AML-193 (cell line): ENCODE data around the gene RBM34.
"Not testable (repeated sequence)": the region's sequence is repeated elsewhere in the genome, so short reads cannot be mapped to it uniquely, and the experiment has no call there.

Source experiments
- DNase-seq, 2 experiments: peaks; one replicate each; lab custom pipeline; 2025; lab: John Stamatoyannopoulos, UW

RBM34 gene

DNA sequence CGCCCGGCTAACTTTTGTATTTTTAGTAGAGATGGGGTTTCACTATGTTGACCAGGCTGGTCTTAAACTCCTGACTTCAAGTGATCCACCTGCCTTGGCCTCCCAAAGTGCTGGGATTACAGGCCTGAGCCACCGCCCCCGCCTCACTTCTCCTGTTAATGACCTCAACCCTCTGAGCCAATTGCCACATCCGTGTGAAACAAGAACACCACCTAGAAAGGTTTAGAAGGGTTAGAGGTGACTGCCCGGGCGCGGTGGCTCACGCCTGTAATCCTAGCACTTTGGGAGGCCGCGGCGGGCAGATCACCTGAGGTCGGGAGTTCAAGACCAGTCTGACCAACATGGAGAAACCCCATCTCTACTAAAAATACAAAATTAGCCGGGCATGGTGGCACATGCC is 68.6 kb downstream of the RBM34 start:
- DNase-seq: not testable (repeated sequence)

GRCh38 chr1:235092045-235092406 is 69.0 kb downstream of the RBM34 start:
- DNase-seq: not testable (repeated sequence)

DNA sequence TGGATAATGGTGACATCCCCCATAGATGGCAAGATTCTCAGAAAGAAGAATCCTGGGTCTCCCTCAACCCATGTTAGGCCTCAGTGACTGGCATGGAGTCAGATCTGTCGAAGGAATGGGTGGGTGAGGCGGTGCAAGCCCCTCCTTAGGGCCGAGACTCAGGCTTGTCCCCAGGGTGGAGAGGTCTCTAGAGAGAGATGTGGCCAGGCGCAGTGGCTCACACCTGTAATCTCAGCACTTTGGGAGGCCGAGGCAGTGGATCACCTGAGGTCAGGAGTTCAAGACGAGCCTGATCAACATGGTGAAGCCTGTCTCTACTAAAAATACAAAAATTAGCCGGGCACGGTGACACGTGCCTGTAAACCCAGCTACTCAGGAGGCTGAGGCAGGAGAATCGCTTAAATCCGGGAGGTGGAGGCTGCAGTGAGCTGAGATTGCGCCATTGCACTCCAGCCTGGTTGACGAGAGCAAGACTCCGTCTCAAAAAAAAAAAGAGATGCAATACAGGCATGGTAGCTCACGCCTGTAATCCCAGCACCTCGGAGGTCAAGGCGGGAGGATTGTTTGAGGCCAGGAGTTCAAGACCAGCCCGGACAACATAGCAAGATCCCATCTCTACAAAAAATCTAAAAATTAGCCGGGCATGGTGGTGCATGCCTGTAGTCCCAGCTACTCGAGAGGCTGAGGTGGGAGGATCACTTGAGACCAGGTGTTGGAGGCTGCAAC is 69.6 kb downstream of the RBM34 start:
- DNase-seq: not testable (repeated sequence)

- DNase-seq: no peak
Measured at GRCh38 chr1:235090406-235091069, 70.5 kb downstream of the RBM34 start.

DNA sequence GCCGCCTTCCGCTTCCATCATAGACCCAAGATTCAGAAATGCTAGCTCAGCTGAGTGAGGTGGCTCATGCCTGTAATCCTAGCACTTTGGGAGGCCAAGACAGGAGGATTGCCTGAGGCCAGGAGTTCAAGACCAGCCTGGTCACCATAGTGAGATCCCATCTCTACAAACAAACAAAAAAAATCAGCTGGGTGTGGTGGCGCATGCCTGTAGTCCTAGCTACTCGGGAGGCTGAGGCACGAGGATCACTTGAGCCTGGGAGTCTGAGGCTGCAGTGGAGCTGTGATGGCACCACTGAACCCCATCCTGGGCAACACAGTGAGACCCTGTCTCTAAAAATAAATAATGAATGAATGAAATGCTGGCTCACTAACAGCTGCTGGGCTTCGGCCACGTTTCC is 72.1 kb downstream of the RBM34 start:
- no peak for DNase-seq

GRCh38 chr1:235088430-235088829 is 72.6 kb downstream of the RBM34 start:
- no peak for DNase-seq

GRCh38 chr1:235087906-235088305 is 73.1 kb downstream of the RBM34 start:
- no peak for DNase-seq

DNA sequence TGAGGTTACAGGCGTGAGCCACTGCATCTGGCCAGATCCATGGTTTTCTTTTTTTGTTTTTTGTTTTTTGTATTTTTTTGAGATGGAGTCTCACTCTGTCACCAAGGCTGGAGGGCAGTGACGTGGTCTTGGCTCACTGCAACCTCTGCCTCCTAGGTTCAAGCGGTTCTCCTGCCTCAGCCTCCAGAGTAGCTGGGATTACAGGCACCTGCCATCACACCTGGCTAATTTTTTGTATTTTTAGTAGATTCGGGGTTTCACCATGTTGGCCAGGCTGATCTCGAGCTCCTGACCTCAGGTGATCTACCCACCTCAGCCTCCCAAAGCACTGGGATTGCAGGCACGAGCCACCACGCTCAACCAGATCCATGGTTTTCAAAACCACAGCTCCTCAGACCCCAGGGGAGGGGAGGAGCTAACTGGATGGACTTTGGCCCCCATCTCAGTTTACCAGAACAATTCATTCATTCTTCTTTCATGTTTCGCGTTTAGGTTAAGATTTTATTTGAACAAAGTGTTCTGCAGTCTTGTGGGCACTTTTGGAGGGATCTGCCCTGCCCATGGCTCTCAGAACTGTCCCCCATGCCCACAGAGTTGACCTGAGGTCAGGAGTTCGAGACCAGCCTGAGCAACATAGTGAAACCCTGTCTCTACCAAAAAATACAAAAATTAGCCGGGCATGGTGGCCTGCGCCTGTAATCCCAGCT is 75.5 kb downstream of the RBM34 start:
- DNase-seq: not testable (repeated sequence)
